IMR-90 (cell line): ENCODE results near the gene S100A1. TPM values are rescaled to one million over a fixed set of nuclear protein-coding genes. Genes with fewer than 3 reads are reported as not detected.

ENCODE experiments used
- ATAC-seq: fragments of 200-7000 bp; cut with Tn5 transposase; 2 replicates; pipeline ENCODE4 v1.9.1; 2020; ENCODE audit warnings: low read depth, mild to moderate bottlenecking, moderate library complexity
- BruUV-seq: library from RNA; stranded (reverse); fragments of 400-500 nt; replicated peaks from 2 replicates; lab custom pipeline; 2021; lab: Mats Ljungman, UMichigan
- CTCF ChIA-PET: fragments of 300-600 bp; formaldehyde crosslinking; extraction: SDS; loops from one replicate; lab custom pipeline; 2021; ENCODE audit warnings: antibody characterized with exemption; lab: Yijun Ruan, JAX
- POLR2A ChIA-PET: fragments of 300-600 bp; sonication (Branson Sonifier 250); formaldehyde crosslinking; loops from one replicate; lab custom pipeline; 2022; ENCODE audit warnings: antibody characterized with exemption; ENCODE audit not compliant: unreplicated experiment; lab: Charles Lee
- DNase-seq: peaks from one replicate; pipeline ENCODE4 v3.0.0; 2013
- H2AFZ ChIP-seq: replicated peaks from 2 replicates; pipeline ENCODE3; 2013; ENCODE audit warnings: low read length, mild to moderate bottlenecking; ENCODE audit not compliant: poor library complexity
- H2AK5ac ChIP-seq: 2 replicates; pipeline ENCODE4 v1.6.1; 2013; ENCODE audit warnings: low read depth, low read length, inconsistent platforms
- H2AK9ac ChIP-seq: replicated peaks from 2 replicates; pipeline ENCODE3; 2013; ENCODE audit warnings: mild to moderate bottlenecking, low read depth, low read length, moderate library complexity; ENCODE audit not compliant: poor library complexity
- H2BK120ac ChIP-seq: 2 replicates; pipeline ENCODE4 v1.6.1; 2013; ENCODE audit warnings: low read depth, low read length, inconsistent platforms
- H2BK15ac ChIP-seq: 3 replicates; pipeline ENCODE4 v1.6.1; 2013; ENCODE audit warnings: low read depth, low read length, inconsistent platforms
- H2BK20ac ChIP-seq: 2 replicates; pipeline ENCODE4 v1.6.1; 2013; ENCODE audit warnings: low read depth, mild to moderate bottlenecking, inconsistent platforms, low read length, moderate library complexity
- H2BK5ac ChIP-seq: 2 replicates; pipeline ENCODE4 v1.6.1; 2013; ENCODE audit warnings: mild to moderate bottlenecking, low read depth, low read length, inconsistent platforms; ENCODE audit not compliant: poor library complexity, severe bottlenecking
- H3K14ac ChIP-seq: replicated peaks from 2 replicates; pipeline ENCODE4 v1.6.1; 2013; ENCODE audit warnings: low read depth, low read length, inconsistent platforms
- H3K18ac ChIP-seq: 2 replicates; pipeline ENCODE4 v1.6.1; 2013; ENCODE audit warnings: low read depth, low read length, control low read depth
- H3K23ac ChIP-seq: 2 replicates; pipeline ENCODE4 v1.6.1; 2013; ENCODE audit warnings: low read depth, low read length, inconsistent platforms
- H3K27ac ChIP-seq: 2 replicates; pipeline ENCODE4 v1.5.1; 2013; ENCODE audit warnings: mild to moderate bottlenecking, control low read depth, low read length; ENCODE audit not compliant: insufficient read depth
- H3K27me3 ChIP-seq: 2 replicates; pipeline ENCODE4 v1.6.1; 2013; ENCODE audit warnings: low read length; ENCODE audit not compliant: control insufficient read depth, insufficient read depth
- H3K36me3 ChIP-seq: 2 replicates; pipeline ENCODE4 v1.6.1; 2013; ENCODE audit warnings: low read length, mixed read lengths; ENCODE audit not compliant: control insufficient read depth, insufficient read depth
- H3K4ac ChIP-seq: 2 replicates; pipeline ENCODE4 v1.6.1; 2013; ENCODE audit warnings: low read depth, low read length, inconsistent platforms
- H3K4me1 ChIP-seq: 2 replicates; pipeline ENCODE4 v1.6.1; 2013; ENCODE audit warnings: low read length, mixed read lengths; ENCODE audit not compliant: control insufficient read depth, insufficient read depth
- H3K4me2 ChIP-seq: 2 replicates; pipeline ENCODE4 v1.6.1; 2013; ENCODE audit warnings: low read depth, mild to moderate bottlenecking, control low read depth, low read length, moderate library complexity
- H3K4me3 ChIP-seq: 2 replicates; pipeline ENCODE4 v1.5.1; 2013; ENCODE audit warnings: low read depth, mild to moderate bottlenecking, control low read depth, low read length, moderate library complexity; ENCODE audit not compliant: insufficient read depth
- H3K56ac ChIP-seq: 2 replicates; pipeline ENCODE4 v1.6.1; 2013; ENCODE audit warnings: low read length, inconsistent platforms; ENCODE audit not compliant: insufficient read depth; ENCODE audit errors: extremely low read depth
- H3K79me1 ChIP-seq, 2 experiments: 2 replicates each; pipeline ENCODE4 v1.6.1; 2013; ENCODE audit warnings: low read length in 2 of 2, inconsistent platforms in 1 of 2, low read depth in 1 of 2
- H3K9ac ChIP-seq: 2 replicates; pipeline ENCODE4 v1.6.1; 2013; ENCODE audit warnings: low read depth, low read length, control low read depth
- H3K9me1 ChIP-seq: 2 replicates; pipeline ENCODE4 v1.6.1; 2013; ENCODE audit warnings: low read length, inconsistent platforms; ENCODE audit not compliant: insufficient read depth
- H3K9me3 ChIP-seq: 2 replicates; pipeline ENCODE4 v1.6.1; 2013; ENCODE audit warnings: low read length; ENCODE audit not compliant: control insufficient read depth, insufficient read depth
- H4K20me1 ChIP-seq: 2 replicates; pipeline ENCODE4 v1.6.1; 2013; ENCODE audit warnings: low read length, inconsistent platforms; ENCODE audit not compliant: insufficient read depth
- H4K5ac ChIP-seq: 2 replicates; pipeline ENCODE4 v1.6.1; 2013; ENCODE audit warnings: mild to moderate bottlenecking, low read depth, low read length, control low read depth
- H4K8ac ChIP-seq, 2 experiments: 2 replicates each; pipeline ENCODE4 v1.6.1; 2013; ENCODE audit warnings: low read depth in 2 of 2, low read length in 2 of 2, control low read depth in 1 of 2, inconsistent platforms in 1 of 2
- H4K91ac ChIP-seq: 2 replicates; pipeline ENCODE4 v1.6.1; 2013; ENCODE audit warnings: low read depth, low read length, inconsistent platforms; ENCODE audit not compliant: insufficient read depth
- BHLHE40 ChIP-seq: fragments of 150-350 bp; IDR thresholded peaks from 2 replicates; pipeline ENCODE4 v1.6.1; 2016; ENCODE audit warnings: mild to moderate bottlenecking, low read depth, low read length
- CEBPB ChIP-seq: IDR thresholded peaks from 2 replicates; pipeline ENCODE4 v1.6.1; 2012; ENCODE audit warnings: low read depth, low read length, improper control_type of control experiment
- CHD1 ChIP-seq: IDR thresholded peaks from 2 replicates; pipeline ENCODE4 v1.6.1; 2012; ENCODE audit warnings: low read depth, low read length, improper control_type of control experiment
- ELK1 ChIP-seq: fragments of 150-350 bp; IDR thresholded peaks from 2 replicates; pipeline ENCODE4 v1.6.1; 2016; ENCODE audit warnings: low read depth, mild to moderate bottlenecking, low read length, moderate library complexity, borderline replicate concordance
- FOS ChIP-seq: fragments of 150-350 bp; IDR thresholded peaks from 2 replicates; pipeline ENCODE4 v1.6.1; 2016; ENCODE audit warnings: low read depth, low read length
- MAFK ChIP-seq: IDR thresholded peaks from 2 replicates; pipeline ENCODE4 v1.6.1; 2012; ENCODE audit warnings: low read depth, low read length, improper control_type of control experiment
- MAZ ChIP-seq: IDR thresholded peaks from 2 replicates; pipeline ENCODE4 v1.6.1; 2012; ENCODE audit warnings: low read depth, mild to moderate bottlenecking, low read length, improper control_type of control experiment, moderate library complexity, borderline replicate concordance
- MXI1 ChIP-seq: IDR thresholded peaks from 2 replicates; pipeline ENCODE4 v1.6.1; 2012; ENCODE audit warnings: low read depth, mild to moderate bottlenecking, low read length, moderate library complexity, borderline replicate concordance
- POLR2A ChIP-seq: IDR thresholded peaks from 2 replicates; pipeline ENCODE4 v1.6.1; 2012; ENCODE audit warnings: mild to moderate bottlenecking, low read depth, low read length
- RCOR1 ChIP-seq: IDR thresholded peaks from 2 replicates; pipeline ENCODE4 v1.6.1; 2012; ENCODE audit warnings: mild to moderate bottlenecking, low read length, improper control_type of control experiment; ENCODE audit not compliant: insufficient replicate concordance
- RFX5 ChIP-seq: IDR thresholded peaks from 2 replicates; pipeline ENCODE4 v1.8.0; 2012; ENCODE audit warnings: low read depth, mild to moderate bottlenecking, low read length, moderate library complexity
- SMC3 ChIP-seq: fragments of 150-350 bp; IDR thresholded peaks from 2 replicates; pipeline ENCODE4 v1.6.1; 2016; ENCODE audit warnings: low read depth, mild to moderate bottlenecking, antibody characterized with exemption, low read length, moderate library complexity
- USF2 ChIP-seq: fragments of 150-350 bp; IDR thresholded peaks from 2 replicates; pipeline ENCODE4 v1.6.1; 2017; ENCODE audit warnings: mild to moderate bottlenecking, antibody characterized with exemption, low read length, low read depth
- WGBS, 2 experiments: methylation state at CpG; one replicate each; pipeline versions ENCODE4 v1.1.5 to v1.1.7; 2013; ENCODE audit warnings: missing lambda C conversion rate in 2 of 2; ENCODE audit not compliant: insufficient read length in 1 of 2; ENCODE audit errors: extremely low coverage in 2 of 2; 5-methylcytosine and 5-hydroxymethylcytosine counted together
- dilution Hi-C: fragments of 300-500 bp; cut with HindIII; formaldehyde crosslinking; loops from one replicate; pipeline ENCODE4 v1.14.3; 2018; ENCODE audit warnings: low sequenced_read_pairs; ENCODE audit not compliant: unreplicated experiment
- in situ Hi-C: fragments of 300-500 bp; cut with MboI; formaldehyde crosslinking; loops from 3 replicates; pipeline ENCODE4 v1.14.3; 2019; ENCODE audit warnings: low sequenced_read_pairs, inconsistent platforms, mixed read lengths
- intact Hi-C: fragments of 100-400 bp; cut with micrococcal nuclease; formaldehyde crosslinking; loops from 2 replicates; pipeline ENCODE4 v1.10.0; 2022
- polyA plus RNA-seq, 3 experiments: library from polyadenylated mRNA; depleted of rRNA; stranded (reverse); fragments of >200 nt; gene quantifications; 2 replicates each; pipeline ENCODE4 v1.2.3, GENCODE V29; 2012; ENCODE audit warnings: low replicate concordance in 1 of 3
- total RNA-seq: library from RNA; depleted of rRNA; stranded (reverse); fragments of >200 nt; gene quantifications from 2 replicates; pipeline ENCODE4 v1.2.3, GENCODE V29; 2012
- TF ChIP-seq, protein P1 (sequence below): conservative IDR thresholded peaks from 2 replicates; pipeline ENCODE4 v1.5.1; 2012; ENCODE audit warnings: mild to moderate bottlenecking, low read depth, low read length, improper control_type of control experiment

Gene S100A1
- total and polyA plus RNA-seq, 2 of the 4 experiments (the other 2 are of a cell fraction): 0.18 to 0.29 TPM

DNA sequence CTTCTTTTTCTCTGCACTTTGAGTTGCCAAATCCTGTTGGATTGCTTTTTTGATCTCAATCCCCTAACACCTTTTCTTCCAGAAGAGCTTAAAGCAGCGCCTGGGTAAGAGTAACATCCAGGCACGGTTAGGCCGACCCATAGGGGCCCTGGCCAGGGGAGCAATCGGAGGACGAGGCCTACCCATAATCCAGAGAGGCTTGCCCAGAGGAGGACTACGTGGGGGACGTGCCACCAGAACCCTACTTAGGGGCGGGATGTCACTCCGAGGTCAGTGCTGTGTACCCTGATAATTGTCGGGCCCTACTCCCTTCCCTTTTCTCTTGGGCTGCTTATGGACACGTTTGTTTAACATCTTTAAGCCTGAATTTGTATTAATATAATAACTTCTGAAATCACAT lies 13.9 kb downstream of the S100A1 start:
- intact Hi-C loops: no loop called here
- H2BK15ac ChIP-seq: no peak overlapping the region
- H3K9me3 ChIP-seq: no peaks in the 10 kb centered on the region
- ATAC-seq (no peak), DNase-seq (no peak)
- WGBS, 2 experiments: 96% methylated on average over 6 of the region's 11 CpGs; no CpG with 5 or more reads in 1 of the 2 experiments
- H4K8ac ChIP-seq: no peak overlapping the region
- H3K9me1 ChIP-seq: 0 out of 2 replicates have a peak, but pooled peaks cover 2% of the 10 kb centered on the region
- dilution Hi-C loops: no loop called here
- in situ Hi-C loops: loop anchor here (10.0 kb wide), 1 partner anchor 127 kb away; no protein-coding TSS in a partner anchor
- no peak overlapping the region for H3K4ac ChIP-seq
- POLR2A ChIA-PET: no interaction called here
- H4K5ac ChIP-seq: no peak overlapping the region
- no TSS peak for BruUV-seq
- no peaks in the 10 kb centered on the region for H3K4me1 ChIP-seq
- H2BK5ac ChIP-seq: no peak overlapping the region
- H3K56ac ChIP-seq: no peak overlapping the region
- no peak overlapping the region for H4K91ac ChIP-seq
- H3K4me3 ChIP-seq: no peak overlapping the region
- H3K79me1 ChIP-seq: peaks cover 31 to 75% of the 10 kb centered on the region in 2 experiments
- no peak overlapping the region for H3K27ac ChIP-seq
- H2AK5ac ChIP-seq: no peak overlapping the region
- peaks cover 62% of the 10 kb centered on the region for H3K36me3 ChIP-seq
- CTCF ChIA-PET: no interaction called here
- H3K4me2 ChIP-seq: no peak overlapping the region
- peaks cover 16% of the 10 kb centered on the region for H4K20me1 ChIP-seq
- no peak overlapping the region for H3K14ac ChIP-seq
- H2AFZ ChIP-seq: no peak overlapping the region
- no peak overlapping the region for H3K23ac ChIP-seq
- TF ChIP-seq POLR2A (no peak), RCOR1 (no peak), BHLHE40 (no peak), RFX5 (no peak), CHD1 (no peak), USF2 (no peak), FOS (no peak), CEBPB (no peak), MXI1 (no peak), SMC3 (no peak), MAZ (no peak), MAFK (no peak), ELK1 (no peak)
- TF ChIP-seq, protein P1, sequence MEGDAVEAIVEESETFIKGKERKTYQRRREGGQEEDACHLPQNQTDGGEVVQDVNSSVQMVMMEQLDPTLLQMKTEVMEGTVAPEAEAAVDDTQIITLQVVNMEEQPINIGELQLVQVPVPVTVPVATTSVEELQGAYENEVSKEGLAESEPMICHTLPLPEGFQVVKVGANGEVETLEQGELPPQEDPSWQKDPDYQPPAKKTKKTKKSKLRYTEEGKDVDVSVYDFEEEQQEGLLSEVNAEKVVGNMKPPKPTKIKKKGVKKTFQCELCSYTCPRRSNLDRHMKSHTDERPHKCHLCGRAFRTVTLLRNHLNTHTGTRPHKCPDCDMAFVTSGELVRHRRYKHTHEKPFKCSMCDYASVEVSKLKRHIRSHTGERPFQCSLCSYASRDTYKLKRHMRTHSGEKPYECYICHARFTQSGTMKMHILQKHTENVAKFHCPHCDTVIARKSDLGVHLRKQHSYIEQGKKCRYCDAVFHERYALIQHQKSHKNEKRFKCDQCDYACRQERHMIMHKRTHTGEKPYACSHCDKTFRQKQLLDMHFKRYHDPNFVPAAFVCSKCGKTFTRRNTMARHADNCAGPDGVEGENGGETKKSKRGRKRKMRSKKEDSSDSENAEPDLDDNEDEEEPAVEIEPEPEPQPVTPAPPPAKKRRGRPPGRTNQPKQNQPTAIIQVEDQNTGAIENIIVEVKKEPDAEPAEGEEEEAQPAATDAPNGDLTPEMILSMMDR: no peak
- no peak overlapping the region for H2BK120ac ChIP-seq
- no peak overlapping the region for H2BK20ac ChIP-seq
- H3K18ac ChIP-seq: no peak overlapping the region
- H2AK9ac ChIP-seq: no peak overlapping the region
- no peaks in the 10 kb centered on the region for H3K27me3 ChIP-seq
- H3K9ac ChIP-seq: no peak overlapping the region
